Measurements from ENCODE around the gene VGLL4. TPM values are rescaled to one million over a fixed set of nuclear protein-coding genes. Genes with fewer than 3 reads are reported as not detected.

VGLL4 gene
- polyA plus RNA-seq, 1 donor from 2014 or later = 113 TPM

DNA sequence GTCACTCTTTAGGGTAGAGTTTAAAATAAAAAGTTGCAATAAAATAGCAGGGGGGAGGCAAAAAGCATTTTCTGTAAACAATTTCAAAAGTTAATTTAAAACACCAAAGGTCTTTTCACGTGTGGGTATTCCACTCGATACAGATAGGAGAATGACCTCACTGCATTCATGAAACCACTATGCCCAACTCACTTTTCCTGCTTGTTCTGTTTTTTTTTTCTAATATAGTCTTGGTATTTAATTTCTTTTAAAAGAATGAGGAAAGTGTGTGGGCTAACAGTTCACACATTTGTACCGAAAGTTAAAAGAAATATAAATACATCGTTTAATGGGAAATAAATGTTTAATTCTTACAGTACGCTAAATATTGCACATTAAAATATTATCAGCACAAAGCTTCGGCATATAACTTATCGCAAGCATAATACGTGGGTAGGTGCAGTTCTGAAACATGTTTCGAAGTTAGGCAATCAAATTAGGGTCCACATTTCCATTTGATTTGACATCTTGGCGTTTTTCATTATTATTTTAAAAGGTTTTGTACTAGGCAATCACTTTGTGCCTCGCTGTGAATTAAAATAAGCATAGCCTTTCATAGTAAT, 41.4 kb downstream of the VGLL4 start:
- no peak overlapping the region for H3K4me2 ChIP-seq (ENCODE audit: low read length)
- no peak overlapping the region for H3K27ac ChIP-seq (ENCODE audit: low read length)
- H4K20me1 ChIP-seq (ENCODE audit: insufficient read depth) = no peaks in the 10 kb centered on the region
- peaks cover 29% of the 10 kb centered on the region for H3K79me2 ChIP-seq (replicated peaks; ENCODE audit: insufficient read depth, low read length)
- TF ChIP-seq EZH2 (IDR thresholded peaks at IDR 0.05; ENCODE audit: borderline replicate concordance, insufficient read depth, low read length, poor library complexity, severe bottlenecking) = no peak
- TF ChIP-seq EP300 (conservative IDR thresholded peaks at IDR 0.05; ENCODE audit: poor library complexity, severe bottlenecking) = no peak
- no peak for TF ChIP-seq POLR2AphosphoS5 (IDR thresholded peaks at IDR 0.05)
- TF ChIP-seq SMC3 (conservative IDR thresholded peaks at IDR 0.05; ENCODE audit: poor library complexity) = no peak
- TF ChIP-seq CTCF (IDR thresholded peaks at IDR 0.05; ENCODE audit: poor library complexity, severe bottlenecking) = no peak
- no peak for TF ChIP-seq MXI1 (conservative IDR thresholded peaks at IDR 0.05; ENCODE audit: poor library complexity, severe bottlenecking)
- TF ChIP-seq, protein P1, sequence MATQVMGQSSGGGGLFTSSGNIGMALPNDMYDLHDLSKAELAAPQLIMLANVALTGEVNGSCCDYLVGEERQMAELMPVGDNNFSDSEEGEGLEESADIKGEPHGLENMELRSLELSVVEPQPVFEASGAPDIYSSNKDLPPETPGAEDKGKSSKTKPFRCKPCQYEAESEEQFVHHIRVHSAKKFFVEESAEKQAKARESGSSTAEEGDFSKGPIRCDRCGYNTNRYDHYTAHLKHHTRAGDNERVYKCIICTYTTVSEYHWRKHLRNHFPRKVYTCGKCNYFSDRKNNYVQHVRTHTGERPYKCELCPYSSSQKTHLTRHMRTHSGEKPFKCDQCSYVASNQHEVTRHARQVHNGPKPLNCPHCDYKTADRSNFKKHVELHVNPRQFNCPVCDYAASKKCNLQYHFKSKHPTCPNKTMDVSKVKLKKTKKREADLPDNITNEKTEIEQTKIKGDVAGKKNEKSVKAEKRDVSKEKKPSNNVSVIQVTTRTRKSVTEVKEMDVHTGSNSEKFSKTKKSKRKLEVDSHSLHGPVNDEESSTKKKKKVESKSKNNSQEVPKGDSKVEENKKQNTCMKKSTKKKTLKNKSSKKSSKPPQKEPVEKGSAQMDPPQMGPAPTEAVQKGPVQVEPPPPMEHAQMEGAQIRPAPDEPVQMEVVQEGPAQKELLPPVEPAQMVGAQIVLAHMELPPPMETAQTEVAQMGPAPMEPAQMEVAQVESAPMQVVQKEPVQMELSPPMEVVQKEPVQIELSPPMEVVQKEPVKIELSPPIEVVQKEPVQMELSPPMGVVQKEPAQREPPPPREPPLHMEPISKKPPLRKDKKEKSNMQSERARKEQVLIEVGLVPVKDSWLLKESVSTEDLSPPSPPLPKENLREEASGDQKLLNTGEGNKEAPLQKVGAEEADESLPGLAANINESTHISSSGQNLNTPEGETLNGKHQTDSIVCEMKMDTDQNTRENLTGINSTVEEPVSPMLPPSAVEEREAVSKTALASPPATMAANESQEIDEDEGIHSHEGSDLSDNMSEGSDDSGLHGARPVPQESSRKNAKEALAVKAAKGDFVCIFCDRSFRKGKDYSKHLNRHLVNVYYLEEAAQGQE (IDR thresholded peaks at IDR 0.05; ENCODE audit: borderline replicate concordance) = no peak
- TF ChIP-seq RAD21 (conservative IDR thresholded peaks at IDR 0.05) = no peak
- TF ChIP-seq TAF1 (IDR thresholded peaks at IDR 0.05; ENCODE audit: low read depth) = no peak
- H3K9ac ChIP-seq (ENCODE audit: low read length) = no peak overlapping the region
- H3K9me3 ChIP-seq (ENCODE audit: low read length) = no peaks in the 10 kb centered on the region
- no peaks in the 10 kb centered on the region for H3K36me3 ChIP-seq (ENCODE audit: insufficient read depth, low read length)
- no peak overlapping the region for H2AFZ ChIP-seq (ENCODE audit: low read depth, low read length)
- H3K27me3 ChIP-seq (ENCODE audit: insufficient read depth, low read depth, low read length) = no peaks in the 10 kb centered on the region
- H3K9me2 ChIP-seq (ENCODE audit: insufficient read depth, low read length) = no peaks in the 10 kb centered on the region
- no peaks in the 10 kb centered on the region for H3F3A ChIP-seq (ENCODE audit: insufficient read depth, low read length, poor library complexity, severe bottlenecking)
- H3K4me3 ChIP-seq (ENCODE audit: low read length) = no peak overlapping the region

DNA sequence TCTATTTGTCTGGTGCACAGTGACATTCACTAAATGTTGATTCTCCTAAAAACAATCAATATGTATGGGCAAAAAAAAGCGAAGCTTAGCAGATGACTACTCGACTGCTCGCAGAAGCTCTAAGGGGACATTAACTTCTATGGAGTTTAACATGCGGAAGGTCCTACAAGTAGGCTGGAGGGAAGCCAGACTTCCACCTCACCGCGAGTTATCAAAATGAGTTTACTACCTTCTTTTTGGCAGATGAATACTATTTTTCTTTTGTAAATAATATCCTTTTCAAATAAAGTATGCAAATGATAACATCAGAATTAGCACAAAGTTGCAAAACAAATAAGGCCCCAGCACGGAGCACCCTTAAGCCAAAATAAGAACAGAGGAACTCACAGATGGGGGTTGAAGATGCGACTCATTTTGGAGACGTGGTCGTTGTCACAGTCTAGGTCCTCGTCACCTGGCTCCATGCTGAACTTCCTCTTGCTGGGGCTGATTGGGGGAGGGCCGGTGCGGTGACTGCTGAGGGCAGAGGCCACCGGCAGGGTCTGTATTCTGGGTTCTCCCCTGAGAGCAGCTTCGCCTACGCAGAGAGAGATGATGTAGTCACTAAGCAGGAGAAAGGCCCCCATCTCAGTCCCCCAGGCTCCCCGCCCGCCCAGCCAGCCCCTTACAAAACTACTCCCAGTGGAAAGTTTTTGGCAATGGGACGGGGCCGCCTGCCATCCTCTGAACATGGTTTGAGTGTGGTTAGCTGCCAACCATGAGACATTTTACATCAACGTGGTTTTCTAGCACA, 42.1 kb downstream of the VGLL4 start:
- H4K20me1 ChIP-seq (ENCODE audit: insufficient read depth) = no peaks in the 10 kb centered on the region
- no peaks in the 10 kb centered on the region for H3F3A ChIP-seq (ENCODE audit: insufficient read depth, low read length, poor library complexity, severe bottlenecking)
- no peaks in the 10 kb centered on the region for H3K9me2 ChIP-seq (ENCODE audit: insufficient read depth, low read length)
- H3K4me2 ChIP-seq (ENCODE audit: low read length) = no peak overlapping the region
- H3K27me3 ChIP-seq (ENCODE audit: insufficient read depth, low read depth, low read length) = no peaks in the 10 kb centered on the region
- TF ChIP-seq CTCF (IDR thresholded peaks at IDR 0.05; ENCODE audit: poor library complexity, severe bottlenecking) (no peak), MXI1 (conservative IDR thresholded peaks at IDR 0.05; ENCODE audit: poor library complexity, severe bottlenecking) (no peak), SMC3 (conservative IDR thresholded peaks at IDR 0.05; ENCODE audit: poor library complexity) (no peak), TAF1 (IDR thresholded peaks at IDR 0.05; ENCODE audit: low read depth) (no peak), POLR2AphosphoS5 (IDR thresholded peaks at IDR 0.05) (no peak), RAD21 (conservative IDR thresholded peaks at IDR 0.05) (no peak), EZH2 (IDR thresholded peaks at IDR 0.05; ENCODE audit: borderline replicate concordance, insufficient read depth, low read length, poor library complexity, severe bottlenecking) (no peak), EP300 (conservative IDR thresholded peaks at IDR 0.05; ENCODE audit: poor library complexity, severe bottlenecking) (no peak)
- TF ChIP-seq, protein P1 (IDR thresholded peaks at IDR 0.05; ENCODE audit: borderline replicate concordance) = no peak
- no peak overlapping the region for H3K27ac ChIP-seq (ENCODE audit: low read length)
- no peaks in the 10 kb centered on the region for H3K36me3 ChIP-seq (ENCODE audit: insufficient read depth, low read length)
- H3K79me2 ChIP-seq (replicated peaks; ENCODE audit: insufficient read depth, low read length) = peaks cover 29% of the 10 kb centered on the region
- H3K9ac ChIP-seq (ENCODE audit: low read length) = no peak overlapping the region
- no peak overlapping the region for H2AFZ ChIP-seq (ENCODE audit: low read depth, low read length)
- H3K4me3 ChIP-seq (ENCODE audit: low read length) = no peak overlapping the region
- H3K9me3 ChIP-seq (ENCODE audit: low read length) = no peaks in the 10 kb centered on the region
